Measurements from ENCODE around the gene RRM1.

Gene RRM1

GRCh38 chr11:4187055-4187988 lies 92.7 kb downstream of the RRM1 start:
- peak; percentile 68 for DNase-seq (ENCODE audit: low read depth)

Measured in T follicular helper cell (primary cell).